ENCODE results near the gene HSDL2. TPM values are rescaled to one million over a fixed set of nuclear protein-coding genes. Genes with fewer than 3 reads are reported as not detected.

HSDL2 gene
- total RNA-seq, 3 donors from 2014 or later = 35.7 to 40.8 (median 38.1) TPM

DNA sequence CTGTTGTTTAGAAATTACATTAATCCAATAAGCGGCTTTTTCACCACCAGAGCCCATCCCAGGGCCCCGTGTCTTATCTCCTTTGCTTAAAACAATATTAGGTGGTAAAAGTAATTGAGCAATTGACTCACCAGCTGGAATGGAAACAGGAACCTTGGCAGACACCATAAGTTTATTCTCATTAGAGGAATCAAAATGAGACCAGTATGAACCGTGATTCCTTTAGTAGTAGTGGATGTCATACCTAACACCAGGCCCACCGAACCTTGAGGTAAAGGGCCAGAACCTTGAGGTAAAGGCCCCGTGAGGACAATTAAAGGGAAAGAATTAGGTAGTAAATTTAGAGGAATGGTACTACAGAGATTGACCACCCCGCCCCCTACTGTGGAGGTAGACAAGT is 16.5 kb downstream of the HSDL2 start:
- Histone ChIP-seq H3K4me1 (ENCODE audit: low read depth) (no peaks in the 10 kb centered on the region), H3K9me3 (no peaks in the 10 kb centered on the region), H3K36me3 (ENCODE audit: low read depth) (no peaks in the 10 kb centered on the region), H3K4me3 (no peak overlapping the region)
- ATAC-seq = no peak
- TF ChIP-seq, protein P1, sequence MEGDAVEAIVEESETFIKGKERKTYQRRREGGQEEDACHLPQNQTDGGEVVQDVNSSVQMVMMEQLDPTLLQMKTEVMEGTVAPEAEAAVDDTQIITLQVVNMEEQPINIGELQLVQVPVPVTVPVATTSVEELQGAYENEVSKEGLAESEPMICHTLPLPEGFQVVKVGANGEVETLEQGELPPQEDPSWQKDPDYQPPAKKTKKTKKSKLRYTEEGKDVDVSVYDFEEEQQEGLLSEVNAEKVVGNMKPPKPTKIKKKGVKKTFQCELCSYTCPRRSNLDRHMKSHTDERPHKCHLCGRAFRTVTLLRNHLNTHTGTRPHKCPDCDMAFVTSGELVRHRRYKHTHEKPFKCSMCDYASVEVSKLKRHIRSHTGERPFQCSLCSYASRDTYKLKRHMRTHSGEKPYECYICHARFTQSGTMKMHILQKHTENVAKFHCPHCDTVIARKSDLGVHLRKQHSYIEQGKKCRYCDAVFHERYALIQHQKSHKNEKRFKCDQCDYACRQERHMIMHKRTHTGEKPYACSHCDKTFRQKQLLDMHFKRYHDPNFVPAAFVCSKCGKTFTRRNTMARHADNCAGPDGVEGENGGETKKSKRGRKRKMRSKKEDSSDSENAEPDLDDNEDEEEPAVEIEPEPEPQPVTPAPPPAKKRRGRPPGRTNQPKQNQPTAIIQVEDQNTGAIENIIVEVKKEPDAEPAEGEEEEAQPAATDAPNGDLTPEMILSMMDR (IDR thresholded peaks at IDR 0.05) = no peak
- no peak for DNase-seq
- intact Hi-C loops (cut with DNase I, micrococcal nuclease) = no loop called here

DNA sequence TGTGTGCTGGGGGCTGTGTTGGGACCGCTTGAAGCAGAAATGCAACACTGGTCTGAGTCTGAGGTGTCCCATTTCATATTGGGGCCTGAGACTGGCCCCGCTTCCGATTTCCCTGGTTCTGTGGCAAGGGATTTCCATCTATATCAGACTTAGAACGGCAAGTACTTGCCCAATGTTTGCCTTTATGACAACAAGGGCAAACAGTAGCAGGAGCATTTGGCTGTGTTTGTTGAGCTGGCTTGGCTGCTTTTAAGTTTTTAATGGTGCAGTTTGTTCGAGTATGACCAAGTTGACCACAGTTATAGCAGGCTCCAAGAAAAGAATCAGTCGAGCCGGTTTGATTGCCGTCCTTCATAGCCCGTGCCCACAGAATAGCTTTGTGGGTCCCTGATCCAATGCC is 17.0 kb downstream of the HSDL2 start:
- Histone ChIP-seq H3K9me3 (no peaks in the 10 kb centered on the region), H3K36me3 (ENCODE audit: low read depth) (no peaks in the 10 kb centered on the region), H3K4me3 (no peak overlapping the region), H3K4me1 (ENCODE audit: low read depth) (no peaks in the 10 kb centered on the region)
- no peak for DNase-seq
- intact Hi-C loops (cut with DNase I, micrococcal nuclease) = no loop called here
- TF ChIP-seq, protein P1 (IDR thresholded peaks at IDR 0.05) = no peak
- no peak for ATAC-seq

DNA sequence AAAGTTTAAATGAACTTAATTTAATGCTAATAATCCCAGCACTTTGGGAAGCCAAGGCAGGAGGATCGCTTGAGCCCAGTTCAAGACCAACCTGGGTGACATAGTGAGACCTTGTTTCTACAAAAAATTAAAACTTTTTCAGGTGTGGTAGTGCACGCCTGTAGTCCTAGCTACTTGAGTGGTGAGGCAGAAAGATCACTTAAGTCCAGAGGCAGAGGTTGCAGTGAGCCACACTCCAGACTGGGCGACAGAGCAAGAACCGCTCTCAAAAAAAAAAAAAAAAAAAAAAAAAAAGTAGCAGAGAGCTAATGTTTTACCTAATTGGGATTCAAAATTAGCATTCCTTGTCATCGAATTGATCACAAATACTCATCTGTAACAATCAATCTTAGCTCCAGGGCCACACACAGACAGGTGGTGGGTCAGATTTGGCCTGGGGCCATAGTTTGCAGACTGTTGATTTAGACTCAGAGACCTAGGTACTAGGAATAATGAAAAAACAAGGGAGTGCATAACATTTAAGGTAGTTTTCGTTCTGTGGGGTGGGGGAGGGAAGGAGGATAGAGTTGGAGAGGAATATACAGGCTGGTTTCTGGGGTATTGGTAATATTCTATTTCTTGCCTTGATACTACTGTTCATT is 21.4 kb downstream of the HSDL2 start:
- intact Hi-C loops (cut with DNase I, micrococcal nuclease) = no loop called here
- H3K9me3 ChIP-seq = no peaks in the 10 kb centered on the region
- no peak overlapping the region for H3K4me3 ChIP-seq
- no peaks in the 10 kb centered on the region for H3K4me1 ChIP-seq (ENCODE audit: low read depth)
- ATAC-seq = no peak
- DNase-seq = no peak
- no peaks in the 10 kb centered on the region for H3K36me3 ChIP-seq (ENCODE audit: low read depth)
- TF ChIP-seq, protein P1 (IDR thresholded peaks at IDR 0.05) = no peak

DNA sequence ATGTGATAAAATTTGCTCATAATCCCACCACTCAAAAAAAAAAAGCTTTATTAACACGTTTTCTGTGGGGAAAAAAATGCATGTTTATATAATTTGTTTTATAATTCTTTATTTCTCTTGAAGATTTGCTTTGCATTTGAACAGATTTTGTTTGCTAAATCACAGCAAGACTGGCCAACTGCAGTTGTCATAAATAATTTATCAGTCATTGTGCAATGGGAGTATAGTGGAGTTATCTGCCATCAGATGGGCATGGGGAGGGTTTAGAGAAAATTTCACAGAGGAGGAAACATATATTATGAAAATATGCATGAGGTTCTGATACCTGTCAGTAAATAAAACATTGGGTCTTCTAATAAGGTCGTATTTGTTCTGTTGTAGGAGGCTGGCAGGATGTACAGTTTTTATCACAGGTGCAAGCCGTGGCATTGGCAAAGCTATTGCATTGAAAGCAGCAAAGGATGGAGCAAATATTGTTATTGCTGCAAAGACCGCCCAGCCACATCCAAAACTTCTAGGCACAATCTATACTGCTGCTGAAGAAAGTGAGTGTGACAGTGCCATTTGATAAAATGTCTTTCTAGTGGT is 23.8 kb downstream of the HSDL2 start:
- TF ChIP-seq, protein P1 (IDR thresholded peaks at IDR 0.05) = no peak
- intact Hi-C loops (cut with DNase I, micrococcal nuclease) = no loop called here

DNA sequence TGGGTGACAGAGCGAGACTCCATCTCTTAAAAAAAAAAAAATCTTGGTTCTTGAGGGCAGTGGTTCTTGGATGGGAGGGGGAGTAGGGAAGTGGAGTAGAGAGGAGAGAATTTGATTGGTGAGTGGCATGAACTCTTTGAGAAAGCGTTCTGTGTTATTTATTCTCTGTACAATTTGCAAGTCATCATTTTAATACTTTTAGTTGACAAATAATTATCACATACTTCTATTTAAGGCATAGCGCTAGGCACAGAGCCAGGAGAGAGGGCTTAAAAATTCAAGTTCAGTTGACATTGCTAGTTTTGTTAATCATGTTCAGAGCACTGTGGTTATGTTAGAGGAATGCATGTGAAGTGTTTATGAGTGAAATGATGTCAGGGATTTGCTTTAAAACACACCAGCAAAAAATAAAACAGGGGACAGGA is 24.6 kb downstream of the HSDL2 start:
- H3K36me3 ChIP-seq (ENCODE audit: low read depth) = no peaks in the 10 kb centered on the region
- H3K4me1 ChIP-seq (ENCODE audit: low read depth) = no peaks in the 10 kb centered on the region
- no peak overlapping the region for H3K4me3 ChIP-seq
- H3K9me3 ChIP-seq = no peaks in the 10 kb centered on the region
- TF ChIP-seq, protein P1 (IDR thresholded peaks at IDR 0.05) = no peak
- intact Hi-C loops (cut with DNase I, micrococcal nuclease) = no loop called here
- ATAC-seq = no peak
- no peak for DNase-seq

More for the DNA sequence above, 23.8 kb downstream of the HSDL2 start:
- Histone ChIP-seq H3K9me3 (no peaks in the 10 kb centered on the region), H3K4me1 (ENCODE audit: low read depth) (no peaks in the 10 kb centered on the region), H3K4me3 (no peak overlapping the region), H3K36me3 (ENCODE audit: low read depth) (no peaks in the 10 kb centered on the region)
- ATAC-seq (no peak), DNase-seq (no peak)
